B cell (primary cell): ENCODE data around the gene TPSAB1.
"Not testable (repeated sequence)": the region's sequence is repeated elsewhere in the genome, so short reads cannot be mapped to it uniquely, and the experiment has no call there.

ENCODE experiments used
- EZH2 ChIP-seq: IDR thresholded peaks from 2 replicates; pipeline ENCODE4 v1.6.1; 2012; ENCODE audit warnings: borderline replicate concordance, low read depth, mild to moderate bottlenecking, moderate library complexity, low read length; ENCODE audit not compliant: insufficient read depth, poor library complexity, severe bottlenecking
- TF ChIP-seq, protein P1 (sequence below): fragments of 200-600 bp; IDR thresholded peaks from one replicate; pipeline ENCODE4 v1.8.0; 2022; ENCODE audit warnings: antibody characterized with exemption, mild to moderate bottlenecking

GRCh38 chr16:1190789-1191188 lies 49.7 kb upstream of the TPSAB1 start:
- TF ChIP-seq, protein P1, sequence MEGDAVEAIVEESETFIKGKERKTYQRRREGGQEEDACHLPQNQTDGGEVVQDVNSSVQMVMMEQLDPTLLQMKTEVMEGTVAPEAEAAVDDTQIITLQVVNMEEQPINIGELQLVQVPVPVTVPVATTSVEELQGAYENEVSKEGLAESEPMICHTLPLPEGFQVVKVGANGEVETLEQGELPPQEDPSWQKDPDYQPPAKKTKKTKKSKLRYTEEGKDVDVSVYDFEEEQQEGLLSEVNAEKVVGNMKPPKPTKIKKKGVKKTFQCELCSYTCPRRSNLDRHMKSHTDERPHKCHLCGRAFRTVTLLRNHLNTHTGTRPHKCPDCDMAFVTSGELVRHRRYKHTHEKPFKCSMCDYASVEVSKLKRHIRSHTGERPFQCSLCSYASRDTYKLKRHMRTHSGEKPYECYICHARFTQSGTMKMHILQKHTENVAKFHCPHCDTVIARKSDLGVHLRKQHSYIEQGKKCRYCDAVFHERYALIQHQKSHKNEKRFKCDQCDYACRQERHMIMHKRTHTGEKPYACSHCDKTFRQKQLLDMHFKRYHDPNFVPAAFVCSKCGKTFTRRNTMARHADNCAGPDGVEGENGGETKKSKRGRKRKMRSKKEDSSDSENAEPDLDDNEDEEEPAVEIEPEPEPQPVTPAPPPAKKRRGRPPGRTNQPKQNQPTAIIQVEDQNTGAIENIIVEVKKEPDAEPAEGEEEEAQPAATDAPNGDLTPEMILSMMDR = not testable (repeated sequence)
- not testable (repeated sequence) for TF ChIP-seq EZH2
